AG09309 (cell line): Measurements from ENCODE around the gene GALR1.

Experiments
- DNase-seq: peaks from one replicate; pipeline ENCODE4 v3.0.0-alpha.2; 2010; ENCODE audit warnings: low read depth
- H3K4me3 ChIP-seq: 2 replicates; pipeline ENCODE4 v1.5.1; 2011; ENCODE audit warnings: mild to moderate bottlenecking, low read depth, low read length, moderate library complexity; ENCODE audit not compliant: control insufficient read depth
- CTCF ChIP-seq: IDR thresholded peaks from 2 replicates; pipeline ENCODE4 v1.5.1; 2011; ENCODE audit warnings: mild to moderate bottlenecking, low read depth, low read length, inconsistent platforms; ENCODE audit not compliant: insufficient read depth, control insufficient read depth; ENCODE audit errors: missing control alignments

The GALR1 gene

DNA sequence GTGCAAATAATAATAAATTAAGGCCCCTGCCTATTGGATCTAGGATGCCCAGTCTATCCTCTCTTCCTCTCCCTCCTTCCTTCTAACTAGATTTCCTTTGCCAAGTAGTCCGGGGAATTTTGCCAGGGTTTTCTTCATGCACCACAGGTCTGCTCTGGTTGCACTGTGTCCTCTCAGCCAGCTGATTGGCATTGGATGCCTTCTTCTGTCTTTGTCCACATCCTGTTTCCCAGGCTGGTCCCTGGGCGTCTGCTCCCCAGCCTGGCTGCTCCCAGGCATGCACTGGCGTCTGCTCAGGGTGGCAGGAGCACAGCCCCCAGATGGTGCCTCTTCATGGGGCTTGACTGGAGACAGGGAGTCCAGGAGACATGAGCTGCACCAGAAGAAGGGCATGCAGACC, 66.4 kb downstream of the GALR1 start:
- DNase-seq = no peak
- TF ChIP-seq CTCF = no peak
- H3K4me3 ChIP-seq = no peak overlapping the region

- no peak for DNase-seq
- no peak for TF ChIP-seq CTCF
- no peak overlapping the region for H3K4me3 ChIP-seq
Measured at GRCh38 chr18:77316641-77317040, 67.0 kb downstream of the GALR1 start.

DNA sequence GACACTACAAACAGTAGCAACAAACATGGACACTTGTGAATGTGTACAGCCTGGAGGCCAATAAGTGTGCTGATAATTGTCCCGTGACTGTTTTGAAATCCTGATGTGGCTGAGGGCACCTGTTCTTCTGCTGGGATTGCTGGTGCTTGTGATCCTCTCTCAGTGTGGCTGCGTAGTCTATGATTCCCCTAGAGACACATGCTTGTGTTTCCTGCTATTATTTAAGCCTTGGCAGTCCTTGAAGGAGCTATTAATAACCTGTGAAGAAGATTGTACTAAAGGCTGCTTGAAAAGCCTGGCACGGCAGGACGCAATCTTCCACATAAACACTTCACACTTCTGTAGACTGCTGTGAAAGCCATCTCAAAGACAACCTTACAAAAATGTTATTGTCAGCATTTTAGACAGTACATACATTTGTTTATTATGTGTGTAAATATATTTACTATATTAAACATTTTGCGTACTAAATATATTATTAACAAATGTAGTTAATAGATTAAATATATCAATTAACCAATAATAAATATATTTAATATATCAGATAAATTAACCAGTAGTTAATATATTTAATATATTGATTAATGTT, 71.4 kb downstream of the GALR1 start:
- H3K4me3 ChIP-seq = no peak overlapping the region
- DNase-seq = no peak
- TF ChIP-seq CTCF = no peak

GRCh38 chr18:77321823-77322805, 72.5 kb downstream of the GALR1 start:
- no peak for TF ChIP-seq CTCF
- no peak for DNase-seq
- no peak overlapping the region for H3K4me3 ChIP-seq

- DNase-seq = no peak
- no peak for TF ChIP-seq CTCF
- H3K4me3 ChIP-seq = no peak overlapping the region
Measured at GRCh38 chr18:77323640-77324299, 74.1 kb downstream of the GALR1 start.
